ENCODE results near the gene SALL1.
A peak's percentile ranks its signal among the peaks of the same experiment; 100 is the strongest.

SALL1 gene

GRCh38 chr16:51155820-51156806, 5.0 kb upstream of the SALL1 start:
- Histone ChIP-seq H3K79me2 (ENCODE audit: low read length) (no peaks in the 10 kb centered on the region), H3K4me3 (ENCODE audit: low read length) (no peak overlapping the region), H3K9ac (ENCODE audit: low read length) (no peak overlapping the region), H3K4me2 (ENCODE audit: low read depth, low read length) (peak overlapping the region; percentile 37), H3K4me1 (ENCODE audit: low read length) (no peaks in the 10 kb centered on the region), H3K36me3 (replicated peaks; ENCODE audit: insufficient read depth, low read length) (no peaks in the 10 kb centered on the region), H3K9me3 (replicated peaks; ENCODE audit: insufficient read depth, low read length) (no peaks in the 10 kb centered on the region), H3F3A (ENCODE audit: insufficient read depth, low read length) (no peaks in the 10 kb centered on the region), H3K27me3 (replicated peaks; ENCODE audit: insufficient read depth, low read length) (no peaks in the 10 kb centered on the region; the same call in 1 of the 2 replicates), H3K9me2 (replicated peaks; ENCODE audit: insufficient read depth, low read length) (no peaks in the 10 kb centered on the region), H2AFZ (ENCODE audit: low read length) (no peak overlapping the region), H4K20me1 (ENCODE audit: insufficient read depth, low read length) (no peaks in the 10 kb centered on the region), H3K27ac (ENCODE audit: low read length) (no peak overlapping the region)
- TF ChIP-seq EZH2 (optimal IDR thresholded peaks at IDR 0.05; ENCODE audit: low read depth, low read length), result no peak
- no peak for TF ChIP-seq CTCF (IDR thresholded peaks at IDR 0.05; ENCODE audit: low read length)
- TF ChIP-seq EZH2phosphoT487 (IDR thresholded peaks at IDR 0.05; ENCODE audit: low read length), result no peak
- no peak for DNase-seq

- H3K27ac ChIP-seq (ENCODE audit: low read length), result no peak overlapping the region
Observed at GRCh38 chr16:51155199-51155607, 4.1 kb upstream of the SALL1 start.

More at GRCh38 chr16:51155199-51155607, 4.1 kb upstream of the SALL1 start:
- Histone ChIP-seq H3K4me2 (ENCODE audit: low read depth, low read length) (peak overlapping the region; percentile 38; the same call in 1 of the 2 replicates), H3F3A (ENCODE audit: insufficient read depth, low read length) (no peaks in the 10 kb centered on the region), H3K27me3 (replicated peaks; ENCODE audit: insufficient read depth, low read length) (no peaks in the 10 kb centered on the region; the same call in 1 of the 2 replicates), H3K79me2 (ENCODE audit: low read length) (no peaks in the 10 kb centered on the region), H3K9ac (ENCODE audit: low read length) (no peak overlapping the region), H2AFZ (ENCODE audit: low read length) (no peak overlapping the region), H4K20me1 (ENCODE audit: insufficient read depth, low read length) (no peaks in the 10 kb centered on the region), H3K4me3 (ENCODE audit: low read length) (peak overlapping the region; percentile 41; the same call in 1 of the 2 replicates), H3K9me2 (replicated peaks; ENCODE audit: insufficient read depth, low read length) (no peaks in the 10 kb centered on the region), H3K9me3 (replicated peaks; ENCODE audit: insufficient read depth, low read length) (no peaks in the 10 kb centered on the region), H3K36me3 (replicated peaks; ENCODE audit: insufficient read depth, low read length) (no peaks in the 10 kb centered on the region), H3K4me1 (ENCODE audit: low read length) (no peaks in the 10 kb centered on the region)
- DNase-seq, result no peak
- TF ChIP-seq CTCF (IDR thresholded peaks at IDR 0.05; ENCODE audit: low read length), result no peak
- TF ChIP-seq EZH2 (optimal IDR thresholded peaks at IDR 0.05; ENCODE audit: low read depth, low read length), result no peak
- TF ChIP-seq EZH2phosphoT487 (IDR thresholded peaks at IDR 0.05; ENCODE audit: low read length), result no peak

Measured in MM.1S (cell line).